B cell (primary cell): ENCODE results near the gene NDUFS4.

Source experiments
- CTCF ChIP-seq: fragments of 200-600 bp; IDR thresholded peaks from one replicate; pipeline ENCODE4 v1.8.0; 2022; ENCODE audit warnings: antibody characterized with exemption, mild to moderate bottlenecking
- EZH2 ChIP-seq: IDR thresholded peaks from 2 replicates; pipeline ENCODE4 v1.6.1; 2012; ENCODE audit warnings: borderline replicate concordance, low read depth, mild to moderate bottlenecking, moderate library complexity, low read length; ENCODE audit not compliant: insufficient read depth, poor library complexity, severe bottlenecking

- TF ChIP-seq CTCF (no peak), EZH2 (no peak)
These were observed 107.2 kb downstream of the NDUFS4 start for GRCh38 chr5:53667621-53668020.
